Measurements from ENCODE around the gene SLIT3.

DNA sequence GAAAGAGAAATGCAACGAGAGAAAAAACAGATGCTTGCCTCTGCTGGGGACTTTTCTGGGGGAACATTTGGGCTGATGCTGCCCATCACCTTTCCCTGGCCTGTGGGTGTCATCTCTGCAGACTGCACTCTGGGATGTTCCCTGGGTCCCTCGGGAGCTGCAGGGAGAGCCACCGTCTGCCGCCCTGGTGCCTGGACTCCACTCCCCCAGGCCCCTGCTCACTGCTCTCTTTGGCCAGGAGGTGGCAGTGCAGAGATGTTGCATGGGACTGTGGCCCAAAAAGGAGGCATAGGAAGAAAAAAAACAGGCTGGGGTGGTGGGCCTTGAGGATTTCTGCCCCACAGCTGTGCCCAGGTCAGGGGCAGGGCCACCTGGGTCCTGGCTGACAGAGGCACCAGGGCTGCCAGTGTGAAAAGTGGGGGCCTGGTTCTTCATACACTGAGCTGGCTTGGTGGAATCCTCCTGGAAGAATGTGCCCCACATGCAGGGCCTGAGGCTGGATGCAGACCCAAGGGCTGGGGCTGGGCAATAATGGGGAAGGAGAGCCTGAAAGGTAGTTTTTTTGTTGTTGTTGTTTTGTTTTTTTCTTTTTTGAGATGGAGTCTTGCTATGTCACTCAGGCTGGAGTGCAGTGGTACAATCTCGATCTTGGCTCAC lies 353.6 kb downstream of the SLIT3 start:
- TF ChIP-seq, protein P1, sequence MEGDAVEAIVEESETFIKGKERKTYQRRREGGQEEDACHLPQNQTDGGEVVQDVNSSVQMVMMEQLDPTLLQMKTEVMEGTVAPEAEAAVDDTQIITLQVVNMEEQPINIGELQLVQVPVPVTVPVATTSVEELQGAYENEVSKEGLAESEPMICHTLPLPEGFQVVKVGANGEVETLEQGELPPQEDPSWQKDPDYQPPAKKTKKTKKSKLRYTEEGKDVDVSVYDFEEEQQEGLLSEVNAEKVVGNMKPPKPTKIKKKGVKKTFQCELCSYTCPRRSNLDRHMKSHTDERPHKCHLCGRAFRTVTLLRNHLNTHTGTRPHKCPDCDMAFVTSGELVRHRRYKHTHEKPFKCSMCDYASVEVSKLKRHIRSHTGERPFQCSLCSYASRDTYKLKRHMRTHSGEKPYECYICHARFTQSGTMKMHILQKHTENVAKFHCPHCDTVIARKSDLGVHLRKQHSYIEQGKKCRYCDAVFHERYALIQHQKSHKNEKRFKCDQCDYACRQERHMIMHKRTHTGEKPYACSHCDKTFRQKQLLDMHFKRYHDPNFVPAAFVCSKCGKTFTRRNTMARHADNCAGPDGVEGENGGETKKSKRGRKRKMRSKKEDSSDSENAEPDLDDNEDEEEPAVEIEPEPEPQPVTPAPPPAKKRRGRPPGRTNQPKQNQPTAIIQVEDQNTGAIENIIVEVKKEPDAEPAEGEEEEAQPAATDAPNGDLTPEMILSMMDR (IDR thresholded peaks at IDR 0.05; ENCODE audit: insufficient read depth, low read length) = peak; percentile 40
- TF ChIP-seq GABPA (IDR thresholded peaks at IDR 0.05; ENCODE audit: low read depth) = no peak
